WTC11 (cell line): ENCODE data around the gene ZNHIT1. TPM values are rescaled to one million over a fixed set of nuclear protein-coding genes. Genes with fewer than 3 reads are reported as not detected.
A peak's percentile ranks its signal among the peaks of the same experiment; 100 is the strongest.

Experiments used
- CREB1 ChIP-seq: sonication (generic); formaldehyde crosslinking; IDR thresholded peaks from 2 replicates; pipeline ENCODE4 v1.8.0; 2023; ENCODE audit warnings: mild to moderate bottlenecking, missing genetic modification reagents
- E2F1 ChIP-seq: sonication (generic); formaldehyde crosslinking; IDR thresholded peaks from 2 replicates; pipeline ENCODE4 v1.8.0; 2022; ENCODE audit warnings: mild to moderate bottlenecking, missing genetic modification reagents
- EMX1 ChIP-seq: fragments of 250-450 bp; sonication (Bioruptor Pico); IDR thresholded peaks from 2 replicates; pipeline ENCODE4 v1.8.0; 2021; ENCODE audit warnings: mild to moderate bottlenecking
- FOXK1 ChIP-seq: sonication (generic); formaldehyde crosslinking; IDR thresholded peaks from 2 replicates; pipeline ENCODE4 v1.8.0; 2022; ENCODE audit warnings: mild to moderate bottlenecking, moderate library complexity, missing genetic modification reagents
- FOXP4 ChIP-seq: sonication (generic); formaldehyde crosslinking; IDR thresholded peaks from 2 replicates; pipeline ENCODE4 v1.8.0; 2022; ENCODE audit warnings: mild to moderate bottlenecking, missing genetic modification reagents
- HMGA2 ChIP-seq: fragments of 250-450 bp; sonication (Bioruptor Pico); IDR thresholded peaks from 2 replicates; pipeline ENCODE4 v1.4.0; 2021; ENCODE audit warnings: mild to moderate bottlenecking, moderate library complexity
- IRF2 ChIP-seq: sonication (generic); formaldehyde crosslinking; IDR thresholded peaks from 2 replicates; pipeline ENCODE4 v1.8.0; 2022; ENCODE audit warnings: low read depth, missing genetic modification reagents, borderline replicate concordance
- JAZF1 ChIP-seq: fragments of 250-450 bp; sonication (Bioruptor Pico); IDR thresholded peaks from 2 replicates; pipeline ENCODE4 v1.9.0; 2021; ENCODE audit warnings: moderate library complexity, mild to moderate bottlenecking, inconsistent platforms
- MXD4 ChIP-seq: fragments of 250-450 bp; sonication (Bioruptor Pico); IDR thresholded peaks from 2 replicates; pipeline ENCODE4 v1.8.0; 2021; ENCODE audit warnings: mild to moderate bottlenecking, moderate library complexity, borderline replicate concordance
- NFATC4 ChIP-seq: fragments of 250-450 bp; sonication (Bioruptor Pico); IDR thresholded peaks from 2 replicates; pipeline ENCODE4 v1.9.0; 2021; ENCODE audit warnings: mild to moderate bottlenecking
- NFE2L1 ChIP-seq: sonication (generic); formaldehyde crosslinking; IDR thresholded peaks from 2 replicates; pipeline ENCODE4 v1.8.1; 2023; ENCODE audit warnings: missing genetic modification reagents
- PRRX2 ChIP-seq: fragments of 250-450 bp; sonication (Bioruptor Pico); IDR thresholded peaks from 2 replicates; pipeline ENCODE4 v1.8.0; 2021; ENCODE audit warnings: mild to moderate bottlenecking
- SOX15 ChIP-seq: fragments of 250-450 bp; sonication (Bioruptor Pico); IDR thresholded peaks from 2 replicates; pipeline ENCODE4 v1.9.0; 2021; ENCODE audit warnings: mild to moderate bottlenecking
- TEAD1 ChIP-seq: sonication (generic); formaldehyde crosslinking; IDR thresholded peaks from 2 replicates; pipeline ENCODE4 v1.8.0; 2022; ENCODE audit warnings: mild to moderate bottlenecking, missing genetic modification reagents
- ZMAT4 ChIP-seq: fragments of 250-450 bp; sonication (Bioruptor Pico); IDR thresholded peaks from 2 replicates; pipeline ENCODE4 v1.9.0; 2021; ENCODE audit warnings: mild to moderate bottlenecking
- ZNF121 ChIP-seq: sonication (generic); formaldehyde crosslinking; IDR thresholded peaks from 2 replicates; pipeline ENCODE4 v1.8.0; 2023; ENCODE audit warnings: missing genetic modification reagents
- ZNF317 ChIP-seq: sonication (generic); formaldehyde crosslinking; IDR thresholded peaks from 2 replicates; pipeline ENCODE4 v1.8.1; 2023; ENCODE audit warnings: low read depth, mild to moderate bottlenecking, moderate library complexity, missing genetic modification reagents, borderline replicate concordance
- ZNF423 ChIP-seq: fragments of 250-450 bp; sonication (Bioruptor Pico); IDR thresholded peaks from 2 replicates; pipeline ENCODE4 v2.1.2; 2022; ENCODE audit warnings: mild to moderate bottlenecking, moderate library complexity
- ZNF512 ChIP-seq: sonication (generic); formaldehyde crosslinking; IDR thresholded peaks from 2 replicates; pipeline ENCODE4 v1.8.1; 2022; ENCODE audit warnings: missing genetic modification reagents, borderline replicate concordance
- ZSCAN18 ChIP-seq: fragments of 250-450 bp; sonication (Bioruptor Pico); IDR thresholded peaks from 2 replicates; pipeline ENCODE4 v2.1.2; 2022; ENCODE audit warnings: mild to moderate bottlenecking, moderate library complexity
- total RNA-seq: library from RNA; stranded (reverse); gene quantifications from 3 replicates; pipeline ENCODE4 v1.2.3, GENCODE V29; 2021
- TF ChIP-seq, protein P1 (sequence below): sonication (generic); formaldehyde crosslinking; IDR thresholded peaks from 2 replicates; pipeline ENCODE4 v1.8.1; 2023; ENCODE audit warnings: mild to moderate bottlenecking, moderate library complexity, missing genetic modification reagents
- TF ChIP-seq, protein P2 (sequence below): sonication (generic); formaldehyde crosslinking; conservative IDR thresholded peaks from 2 replicates; pipeline ENCODE4 v1.8.1; 2022; ENCODE audit warnings: mild to moderate bottlenecking, missing genetic modification reagents

The ZNHIT1 gene
- total RNA-seq, 1 experiment from 2014 or later, result 63.9 TPM

DNA sequence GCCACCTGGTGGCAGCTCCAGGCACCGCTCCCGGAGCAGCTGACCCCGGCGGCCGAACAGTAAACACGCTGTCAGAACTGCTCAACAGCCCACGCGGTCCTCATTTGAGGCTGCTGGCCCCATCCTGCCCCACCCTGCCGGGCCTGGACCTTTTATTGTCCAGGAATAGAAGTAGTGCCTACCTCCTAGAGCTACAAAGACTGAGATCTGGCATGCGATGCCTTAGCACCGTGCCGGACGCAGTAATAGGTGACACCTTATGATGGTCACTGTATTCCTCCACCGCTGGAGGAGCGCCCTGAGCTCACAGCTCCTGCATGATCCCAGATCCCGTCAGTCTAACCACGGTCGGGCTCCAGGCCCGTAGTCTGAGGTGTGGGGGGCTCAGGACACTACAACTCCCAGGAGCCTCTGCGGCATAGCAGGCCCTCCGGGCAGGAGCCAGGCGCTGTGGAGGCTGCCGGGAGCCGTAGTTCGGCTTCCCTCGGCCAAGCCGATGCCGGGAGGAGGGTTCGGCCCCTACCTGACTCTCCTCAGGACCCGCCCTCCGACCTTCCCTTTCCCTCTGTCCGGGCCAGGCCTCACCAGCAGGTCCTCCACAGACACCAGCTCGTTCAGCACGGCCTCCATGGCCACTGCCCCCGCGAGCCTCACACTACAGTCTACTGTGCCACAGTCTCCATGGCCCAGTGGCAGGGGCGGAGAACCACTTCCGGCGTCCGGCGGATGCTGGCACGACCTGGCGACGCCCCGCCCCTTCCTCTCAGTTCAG, 26.6 kb downstream of the ZNHIT1 start, which contains the start of gene FIS1 (continued):
- TF ChIP-seq, protein P1, sequence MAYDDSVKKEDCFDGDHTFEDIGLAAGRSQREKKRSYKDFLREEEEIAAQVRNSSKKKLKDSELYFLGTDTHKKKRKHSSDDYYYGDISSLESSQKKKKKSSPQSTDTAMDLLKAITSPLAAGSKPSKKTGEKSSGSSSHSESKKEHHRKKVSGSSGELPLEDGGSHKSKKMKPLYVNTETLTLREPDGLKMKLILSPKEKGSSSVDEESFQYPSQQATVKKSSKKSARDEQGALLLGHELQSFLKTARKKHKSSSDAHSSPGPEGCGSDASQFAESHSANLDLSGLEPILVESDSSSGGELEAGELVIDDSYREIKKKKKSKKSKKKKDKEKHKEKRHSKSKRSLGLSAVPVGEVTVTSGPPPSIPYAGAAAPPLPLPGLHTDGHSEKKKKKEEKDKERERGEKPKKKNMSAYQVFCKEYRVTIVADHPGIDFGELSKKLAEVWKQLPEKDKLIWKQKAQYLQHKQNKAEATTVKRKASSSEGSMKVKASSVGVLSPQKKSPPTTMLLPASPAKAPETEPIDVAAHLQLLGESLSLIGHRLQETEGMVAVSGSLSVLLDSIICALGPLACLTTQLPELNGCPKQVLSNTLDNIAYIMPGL, result no peak
- no peak for TF ChIP-seq FOXP4 (CRISPR knock-in tag)
- no peak for TF ChIP-seq IRF2 (CRISPR knock-in tag)
- TF ChIP-seq ZSCAN18, result no peak
- no peak for TF ChIP-seq MXD4 (CRISPR knock-in tag)
- no peak for TF ChIP-seq E2F1
- TF ChIP-seq HMGA2 (CRISPR knock-in tag), result no peak
- peak; percentile 95 for TF ChIP-seq FOXK1 (CRISPR knock-in tag)
- TF ChIP-seq ZMAT4, result no peak
- no peak for TF ChIP-seq PRRX2 (CRISPR knock-in tag)
- no peak for TF ChIP-seq SOX15 (CRISPR knock-in tag)
- no peak for TF ChIP-seq NFE2L1 (CRISPR knock-in tag)
- 0 out of 2 replicates have a peak, but pooled peaks have one; percentile 14 for TF ChIP-seq CREB1 (CRISPR knock-in tag)
- TF ChIP-seq EMX1 (CRISPR knock-in tag), result 0 out of 2 replicates have a peak, but pooled peaks have one; percentile 60
- no peak for TF ChIP-seq JAZF1 (CRISPR knock-in tag)
- no peak for TF ChIP-seq ZNF121 (CRISPR knock-in tag)
- TF ChIP-seq, protein P2, sequence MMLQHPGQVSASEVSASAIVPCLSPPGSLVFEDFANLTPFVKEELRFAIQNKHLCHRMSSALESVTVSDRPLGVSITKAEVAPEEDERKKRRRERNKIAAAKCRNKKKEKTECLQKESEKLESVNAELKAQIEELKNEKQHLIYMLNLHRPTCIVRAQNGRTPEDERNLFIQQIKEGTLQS (CRISPR knock-in tag), result no peak
- peak; percentile 52; the same call in 1 of the 2 replicates for TF ChIP-seq TEAD1 (CRISPR knock-in tag)
- no peak for TF ChIP-seq ZNF317 (CRISPR knock-in tag)
- TF ChIP-seq ZNF423 (CRISPR knock-in tag), result no peak
- no peak for TF ChIP-seq ZNF512
- no peak for TF ChIP-seq NFATC4 (CRISPR knock-in tag)
- TF ChIP-seq, all 79 proteins: peak for 17
